ENCODE data around the gene DSCAM.

DNA sequence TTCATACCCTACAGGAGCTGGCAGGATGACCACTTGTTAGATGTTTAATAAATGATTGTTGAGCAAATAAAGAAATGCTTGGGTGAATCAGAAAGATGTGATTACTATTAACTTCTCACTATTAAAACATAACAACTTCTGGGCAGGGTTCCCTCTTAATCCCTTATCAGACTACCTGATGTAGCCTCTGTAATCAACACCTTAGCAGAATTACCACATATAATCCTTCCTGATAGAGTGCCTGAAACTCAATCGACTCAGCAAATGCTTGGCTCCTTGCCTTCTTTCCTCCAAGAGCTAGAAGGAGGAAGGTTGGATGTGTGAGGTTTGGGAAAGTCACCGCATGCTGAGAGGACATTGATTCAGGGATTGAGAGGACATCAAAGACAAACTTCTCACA is 34.8 kb upstream of the DSCAM start:
- TF ChIP-seq, protein P1, sequence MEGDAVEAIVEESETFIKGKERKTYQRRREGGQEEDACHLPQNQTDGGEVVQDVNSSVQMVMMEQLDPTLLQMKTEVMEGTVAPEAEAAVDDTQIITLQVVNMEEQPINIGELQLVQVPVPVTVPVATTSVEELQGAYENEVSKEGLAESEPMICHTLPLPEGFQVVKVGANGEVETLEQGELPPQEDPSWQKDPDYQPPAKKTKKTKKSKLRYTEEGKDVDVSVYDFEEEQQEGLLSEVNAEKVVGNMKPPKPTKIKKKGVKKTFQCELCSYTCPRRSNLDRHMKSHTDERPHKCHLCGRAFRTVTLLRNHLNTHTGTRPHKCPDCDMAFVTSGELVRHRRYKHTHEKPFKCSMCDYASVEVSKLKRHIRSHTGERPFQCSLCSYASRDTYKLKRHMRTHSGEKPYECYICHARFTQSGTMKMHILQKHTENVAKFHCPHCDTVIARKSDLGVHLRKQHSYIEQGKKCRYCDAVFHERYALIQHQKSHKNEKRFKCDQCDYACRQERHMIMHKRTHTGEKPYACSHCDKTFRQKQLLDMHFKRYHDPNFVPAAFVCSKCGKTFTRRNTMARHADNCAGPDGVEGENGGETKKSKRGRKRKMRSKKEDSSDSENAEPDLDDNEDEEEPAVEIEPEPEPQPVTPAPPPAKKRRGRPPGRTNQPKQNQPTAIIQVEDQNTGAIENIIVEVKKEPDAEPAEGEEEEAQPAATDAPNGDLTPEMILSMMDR (IDR thresholded peaks at IDR 0.05): no peak
- TF ChIP-seq POLR2A (IDR thresholded peaks at IDR 0.05): no peak

All from Peyer's patch (tissue), 4 donors.